Memory B cell (primary cell): ENCODE measurements around the gene IFI27L1.
A peak's percentile ranks its signal among the peaks of the same experiment; 100 is the strongest.

Experiments used
- ATAC-seq: fragments of 150-1000 bp; cut with Tn5 transposase; 2 replicates; pipeline ENCODE4 v1.10.0; 2021; ENCODE audit warnings: low read depth, mild to moderate bottlenecking, moderate library complexity
- DNase-seq, 2 donors: peaks; one replicate each; pipeline ENCODE4 v3.0.0; 2022; ENCODE audit warnings: low spot score in 2 of 2
- H3K27ac Mint-ChIP-seq: one replicate; pipeline ENCODE4 v1.8.0; 2022; ENCODE audit warnings: mild to moderate bottlenecking, moderate library complexity, mixed read lengths
- H3K27me3 Mint-ChIP-seq: one replicate; pipeline ENCODE4 v1.8.0; 2022; ENCODE audit warnings: mixed read lengths
- H3K36me3 Mint-ChIP-seq: one replicate; pipeline ENCODE4 v1.8.0; 2022; ENCODE audit warnings: mild to moderate bottlenecking, mixed read lengths
- H3K4me1 Mint-ChIP-seq: one replicate; pipeline ENCODE4 v1.8.0; 2022; ENCODE audit warnings: mixed read lengths
- H3K4me3 Mint-ChIP-seq: one replicate; pipeline ENCODE4 v1.8.0; 2022; ENCODE audit warnings: mild to moderate bottlenecking, moderate library complexity, mixed read lengths
- H3K9me3 Mint-ChIP-seq: one replicate; pipeline ENCODE4 v1.8.0; 2022; ENCODE audit warnings: mixed read lengths

IFI27L1 gene

DNA sequence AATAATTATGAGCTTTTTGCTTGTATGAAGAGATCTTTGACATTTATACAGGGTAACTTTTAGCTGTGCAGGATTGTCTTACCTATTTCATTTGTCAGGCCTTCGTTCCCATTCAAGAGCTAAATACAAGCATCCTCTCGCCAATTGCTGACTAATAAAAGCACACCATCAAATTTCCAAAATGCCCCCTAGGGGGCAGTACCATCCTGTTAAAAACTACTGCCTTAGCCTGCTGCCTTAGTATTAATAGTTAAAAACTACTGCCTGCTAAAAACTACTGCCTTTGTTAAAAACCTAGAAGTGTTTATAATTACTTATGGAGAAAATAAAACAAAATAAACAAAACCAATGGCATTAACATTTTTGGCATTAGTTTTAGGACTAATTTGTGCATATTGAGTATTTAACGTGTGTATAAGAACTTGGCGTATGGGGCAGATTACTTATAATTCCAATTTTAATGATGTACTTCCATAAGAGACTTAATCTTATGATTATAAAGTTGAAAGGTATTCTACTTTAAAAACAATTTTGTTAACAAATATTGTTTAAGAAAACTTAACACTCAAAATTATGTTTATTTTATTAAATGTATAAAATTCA lies 51.3 kb downstream of the IFI27L1 start:
- H3K4me1 Mint-ChIP-seq = peaks cover 16% of the 10 kb centered on the region
- H3K4me3 Mint-ChIP-seq = no peak overlapping the region
- peak; percentile 43 for ATAC-seq

GRCh38 chr14:94135476-94135875 lies 54.4 kb downstream of the IFI27L1 start:
- Mint-ChIP-seq H3K4me1 (no peaks in the 10 kb centered on the region), H3K4me3 (no peak overlapping the region), H3K36me3 (peaks cover 6% of the 10 kb centered on the region), H3K27ac (no peak overlapping the region), H3K27me3 (peaks cover 8% of the 10 kb centered on the region), H3K9me3 (peaks cover 5% of the 10 kb centered on the region)
- DNase-seq (no peak), ATAC-seq (no peak)

More for the DNA sequence above, 51.3 kb downstream of the IFI27L1 start:
- Mint-ChIP-seq H3K36me3 (peaks cover 6% of the 10 kb centered on the region), H3K9me3 (peaks cover 5% of the 10 kb centered on the region), H3K27ac (no peak overlapping the region), H3K27me3 (peaks cover 5% of the 10 kb centered on the region)
- peak; percentile 49 to 58 for DNase-seq

- Mint-ChIP-seq H3K36me3 (peaks cover 6% of the 10 kb centered on the region), H3K4me1 (no peaks in the 10 kb centered on the region), H3K27ac (no peak overlapping the region), H3K27me3 (peaks cover 8% of the 10 kb centered on the region), H3K4me3 (no peak overlapping the region), H3K9me3 (peaks cover 5% of the 10 kb centered on the region)
- ATAC-seq = peak; percentile 89
- DNase-seq = peak; percentile 80 to 87
Measured at GRCh38 chr14:94136575-94137331, 55.6 kb downstream of the IFI27L1 start.

DNA sequence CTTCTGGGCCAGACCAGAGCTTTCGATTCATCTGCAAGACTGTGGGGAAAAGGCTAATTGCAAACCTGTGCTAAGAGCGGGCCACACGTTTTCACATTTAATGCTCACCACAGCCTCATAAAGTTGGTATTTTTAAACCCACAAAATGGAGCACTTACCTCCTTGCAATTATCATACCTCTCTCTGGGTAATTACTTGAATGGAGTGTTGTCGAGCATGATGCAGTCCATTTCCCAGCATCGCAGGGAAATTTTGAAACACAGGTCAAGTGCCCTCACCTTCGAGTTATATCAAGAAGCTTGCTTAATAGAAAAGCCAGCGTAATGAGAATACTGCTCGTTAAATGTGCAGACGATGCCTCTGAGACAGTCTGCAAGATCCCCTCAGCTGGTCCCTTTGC lies 57.1 kb downstream of the IFI27L1 start:
- peaks cover 7% of the 10 kb centered on the region for H3K27me3 Mint-ChIP-seq
- H3K27ac Mint-ChIP-seq = no peak overlapping the region

DNA sequence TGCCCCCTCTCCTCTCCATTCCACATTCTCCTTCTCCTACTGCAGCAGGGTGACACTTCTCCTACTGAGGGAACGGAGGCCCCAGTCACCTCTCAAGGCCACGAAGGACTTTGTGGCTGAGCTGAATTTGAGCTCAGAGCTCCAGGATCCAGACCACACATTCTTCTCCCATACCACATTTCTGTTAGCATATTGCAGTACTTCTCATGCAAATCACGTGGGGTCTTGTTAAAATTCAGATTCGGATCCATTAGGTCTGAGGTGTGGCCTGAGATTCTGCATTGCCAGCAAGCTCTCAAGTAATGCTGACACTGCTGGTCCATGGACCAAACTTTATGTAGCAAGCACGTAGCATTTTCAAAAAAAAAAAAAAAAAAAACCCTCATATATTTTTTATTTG lies 57.9 kb downstream of the IFI27L1 start:
- H3K9me3 Mint-ChIP-seq = peaks cover 5% of the 10 kb centered on the region
- DNase-seq (no peak), ATAC-seq (no peak)
- no peak overlapping the region for H3K27ac Mint-ChIP-seq
- peaks cover 6% of the 10 kb centered on the region for H3K36me3 Mint-ChIP-seq
- no peak overlapping the region for H3K4me3 Mint-ChIP-seq
- H3K4me1 Mint-ChIP-seq = no peaks in the 10 kb centered on the region
- H3K27me3 Mint-ChIP-seq = peaks cover 7% of the 10 kb centered on the region

More for the DNA sequence above, 57.1 kb downstream of the IFI27L1 start:
- no peak for DNase-seq
- H3K9me3 Mint-ChIP-seq = peaks cover 5% of the 10 kb centered on the region
- peaks cover 6% of the 10 kb centered on the region for H3K36me3 Mint-ChIP-seq
- H3K4me1 Mint-ChIP-seq = no peaks in the 10 kb centered on the region
- no peak overlapping the region for H3K4me3 Mint-ChIP-seq
- ATAC-seq = no peak

GRCh38 chr14:94139421-94139820 lies 58.3 kb downstream of the IFI27L1 start:
- H3K27me3 Mint-ChIP-seq = peaks cover 7% of the 10 kb centered on the region
- H3K27ac Mint-ChIP-seq = no peak overlapping the region
- H3K4me1 Mint-ChIP-seq = no peaks in the 10 kb centered on the region
- no peak overlapping the region for H3K4me3 Mint-ChIP-seq
- no peak for ATAC-seq
- DNase-seq = no peak
- H3K36me3 Mint-ChIP-seq = peaks cover 6% of the 10 kb centered on the region
- peaks cover 5% of the 10 kb centered on the region for H3K9me3 Mint-ChIP-seq

- Mint-ChIP-seq H3K27me3 (peaks cover 4% of the 10 kb centered on the region), H3K27ac (no peak overlapping the region), H3K9me3 (no peaks in the 10 kb centered on the region), H3K4me1 (peaks cover 3% of the 10 kb centered on the region), H3K4me3 (no peak overlapping the region), H3K36me3 (no peaks in the 10 kb centered on the region)
- ATAC-seq (no peak), DNase-seq (no peak)
Measured at GRCh38 chr14:94142247-94142646, 61.1 kb downstream of the IFI27L1 start.

DNA sequence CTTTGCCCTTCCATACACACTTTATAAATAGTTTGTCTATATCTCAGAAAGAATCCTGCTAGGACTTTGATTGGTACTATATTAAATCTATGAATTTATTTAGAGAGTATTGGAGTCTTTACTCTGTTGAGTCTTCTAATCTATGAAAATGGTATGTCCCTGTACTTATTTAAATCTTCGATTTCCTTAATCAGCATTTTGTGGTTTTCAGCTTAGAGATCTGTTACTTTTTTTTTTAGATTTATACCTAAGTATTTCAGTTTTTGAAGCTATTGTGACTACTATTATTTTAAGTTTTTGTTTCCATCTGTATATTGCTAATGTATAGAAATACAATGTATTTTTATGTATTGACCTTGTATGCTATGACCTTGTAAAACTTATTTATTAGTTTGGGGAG lies 61.7 kb downstream of the IFI27L1 start:
- ATAC-seq (no peak), DNase-seq (no peak)
- Mint-ChIP-seq H3K4me3 (no peak overlapping the region), H3K9me3 (no peaks in the 10 kb centered on the region), H3K36me3 (no peaks in the 10 kb centered on the region), H3K27ac (no peak overlapping the region), H3K4me1 (peaks cover 3% of the 10 kb centered on the region), H3K27me3 (peaks cover 4% of the 10 kb centered on the region)

GRCh38 chr14:94143239-94143638 lies 62.1 kb downstream of the IFI27L1 start:
- H3K27me3 Mint-ChIP-seq = peaks cover 4% of the 10 kb centered on the region
- H3K4me1 Mint-ChIP-seq = peaks cover 3% of the 10 kb centered on the region
- H3K9me3 Mint-ChIP-seq = no peaks in the 10 kb centered on the region
- no peak overlapping the region for H3K4me3 Mint-ChIP-seq
- no peak for ATAC-seq
- H3K36me3 Mint-ChIP-seq = no peaks in the 10 kb centered on the region
- no peak overlapping the region for H3K27ac Mint-ChIP-seq
- DNase-seq = no peak

GRCh38 chr14:94143711-94144110 lies 62.6 kb downstream of the IFI27L1 start:
- ATAC-seq (no peak), DNase-seq (no peak)
- Mint-ChIP-seq H3K9me3 (no peaks in the 10 kb centered on the region), H3K4me1 (peaks cover 3% of the 10 kb centered on the region), H3K4me3 (no peak overlapping the region), H3K27ac (no peak overlapping the region), H3K36me3 (no peaks in the 10 kb centered on the region), H3K27me3 (peaks cover 4% of the 10 kb centered on the region)

- Mint-ChIP-seq H3K27ac (no peak overlapping the region), H3K4me1 (peaks cover 3% of the 10 kb centered on the region), H3K4me3 (no peak overlapping the region), H3K9me3 (no peaks in the 10 kb centered on the region), H3K36me3 (no peaks in the 10 kb centered on the region), H3K27me3 (peaks cover under 1% of the 10 kb centered on the region)
- DNase-seq (no peak), ATAC-seq (no peak)
Measured at GRCh38 chr14:94144765-94145164, 63.7 kb downstream of the IFI27L1 start.

GRCh38 chr14:94145902-94146527 lies 64.9 kb downstream of the IFI27L1 start:
- Mint-ChIP-seq H3K27ac (no peak overlapping the region), H3K9me3 (no peaks in the 10 kb centered on the region), H3K36me3 (no peaks in the 10 kb centered on the region), H3K4me3 (no peak overlapping the region), H3K4me1 (peaks cover 3% of the 10 kb centered on the region), H3K27me3 (peaks cover 5% of the 10 kb centered on the region)
- ATAC-seq = no peak
- DNase-seq = no peak
